Gastroesophageal sphincter (tissue), 3 donors: ENCODE measurements around the gene AKR1E2.

Experiments
- CTCF ChIP-seq, 4 experiments: fragments of 200-600 bp in 2 of 4; fragments of 450-650 bp in 2 of 4; sonication (generic) in 1 of 4; IDR thresholded peaks; one replicate each; pipeline ENCODE4 v1.5.1; 2017 to 2019; ENCODE audit warnings: antibody characterized with exemption in 4 of 4, mild to moderate bottlenecking in 2 of 4, moderate library complexity in 2 of 4
- EP300 ChIP-seq: sonication (generic); formaldehyde crosslinking; IDR thresholded peaks from one replicate; pipeline ENCODE4 v1.6.1; 2017; ENCODE audit warnings: antibody characterized with exemption, mild to moderate bottlenecking
- POLR2A ChIP-seq, 2 donors: fragments of 450-650 bp; IDR thresholded peaks; one replicate each; pipeline ENCODE4 v1.6.1; 2017; ENCODE audit warnings: antibody characterized with exemption in 2 of 2, mild to moderate bottlenecking in 2 of 2, moderate library complexity in 1 of 2

GRCh38 chr10:4819067-4819466 is 6.9 kb upstream of the AKR1E2 start:
- no peak for TF ChIP-seq CTCF (IDR thresholded peaks at IDR 0.05)
- no peak for TF ChIP-seq POLR2A (IDR thresholded peaks at IDR 0.05)
- no peak for TF ChIP-seq EP300
